Left renal cortex interstitium (tissue), 4 donors: Measurements from ENCODE around the gene SLC26A9. TPM values are rescaled to one million over a fixed set of nuclear protein-coding genes. Genes with fewer than 3 reads are reported as not detected.

ENCODE experiments used
- DNase-seq, 4 donors: peaks; one replicate each; pipeline ENCODE4 v3.0.0-alpha.2; 2013; ENCODE audit warnings: low read depth in 4 of 4, low spot score in 2 of 4, missing footprints in 1 of 4
- polyA plus RNA-seq, 4 donors: library from polyadenylated mRNA; unstranded; fragments of 120-200 nt; gene quantifications; one replicate each; pipeline ENCODE4 v1.2.1, GENCODE V29; 2013; ENCODE audit not compliant: insufficient read length in 4 of 4

Gene SLC26A9
- polyA plus RNA-seq, 4 donors = 0.14 to 0.39 (median 0.25) TPM

- no peak for DNase-seq
These were observed 15.6 kb downstream of the SLC26A9 start for GRCh38 chr1:205927676-205928075.

GRCh38 chr1:205927247-205927646 is 16.0 kb downstream of the SLC26A9 start:
- no peak for DNase-seq

GRCh38 chr1:205926636-205927035 is 16.6 kb downstream of the SLC26A9 start:
- DNase-seq = no peak

GRCh38 chr1:205926213-205926612 is 17.0 kb downstream of the SLC26A9 start:
- DNase-seq = no peak

GRCh38 chr1:205925736-205926135 is 17.5 kb downstream of the SLC26A9 start:
- DNase-seq = no peak

GRCh38 chr1:205924460-205924790 is 18.8 kb downstream of the SLC26A9 start:
- DNase-seq = no peak

- DNase-seq = no peak
These were observed 19.4 kb downstream of the SLC26A9 start for GRCh38 chr1:205923651-205924459.

GRCh38 chr1:205922806-205923205 is 20.4 kb downstream of the SLC26A9 start:
- no peak for DNase-seq

- DNase-seq = no peak
These were observed 20.9 kb downstream of the SLC26A9 start for GRCh38 chr1:205922314-205922713.

- DNase-seq = no peak
These were observed 21.7 kb downstream of the SLC26A9 start for GRCh38 chr1:205921570-205921909.

GRCh38 chr1:205920861-205921569 is 22.2 kb downstream of the SLC26A9 start:
- no peak for DNase-seq

GRCh38 chr1:205920159-205920558 is 23.1 kb downstream of the SLC26A9 start:
- DNase-seq = no peak

- DNase-seq = peak in 3 of 4 donors; percentile 39 to 70 (median 46)
These were observed 24.1 kb downstream of the SLC26A9 start for GRCh38 chr1:205918955-205919746.

GRCh38 chr1:205917466-205918238 is 25.6 kb downstream of the SLC26A9 start:
- no peak for DNase-seq

- DNase-seq = no peak
These were observed 26.7 kb downstream of the SLC26A9 start for GRCh38 chr1:205916541-205916940.

GRCh38 chr1:205915354-205915990 is 27.8 kb downstream of the SLC26A9 start:
- DNase-seq = no peak

- no peak for DNase-seq
These were observed 28.5 kb downstream of the SLC26A9 start for GRCh38 chr1:205914730-205915129.

- no peak for DNase-seq
These were observed 29.1 kb downstream of the SLC26A9 start for GRCh38 chr1:205914155-205914507.

- peak in 1 of 4 donors; percentile 21 for DNase-seq
These were observed 29.7 kb downstream of the SLC26A9 start for GRCh38 chr1:205913451-205914154.

GRCh38 chr1:205907794-205908193 is 35.5 kb downstream of the SLC26A9 start:
- no peak for DNase-seq
